ENCODE data around the gene CCDC188. TPM values are rescaled to one million over a fixed set of nuclear protein-coding genes. Genes with fewer than 3 reads are reported as not detected.

Gene CCDC188
- total and polyA plus RNA-seq, 9 of the 15 experiments (the other 6 are each of a cell fraction or from before 2014, with no cell fraction given) = not detected

DNA sequence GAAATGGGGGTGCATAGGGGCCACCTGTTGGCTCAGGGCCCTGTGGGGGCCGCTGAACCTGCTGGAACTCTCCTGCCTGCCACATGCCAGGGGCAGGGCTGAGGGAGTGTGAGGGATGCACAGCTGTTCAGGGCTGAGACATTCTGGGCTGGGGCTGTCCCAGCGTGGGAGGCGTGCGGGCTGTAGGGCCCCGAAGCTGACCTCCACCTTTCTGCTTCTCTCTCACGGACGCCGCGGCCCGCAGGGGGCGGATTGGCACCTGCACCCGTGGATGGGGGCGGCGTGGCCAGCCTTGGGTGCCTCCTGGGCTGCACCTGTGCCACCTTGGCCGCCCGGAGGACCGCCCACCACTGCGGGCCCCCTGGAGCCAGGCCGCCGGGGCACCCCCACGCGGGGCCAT lies 4.1 kb downstream of the CCDC188 start (continued):
- TF ChIP-seq, protein P1, sequence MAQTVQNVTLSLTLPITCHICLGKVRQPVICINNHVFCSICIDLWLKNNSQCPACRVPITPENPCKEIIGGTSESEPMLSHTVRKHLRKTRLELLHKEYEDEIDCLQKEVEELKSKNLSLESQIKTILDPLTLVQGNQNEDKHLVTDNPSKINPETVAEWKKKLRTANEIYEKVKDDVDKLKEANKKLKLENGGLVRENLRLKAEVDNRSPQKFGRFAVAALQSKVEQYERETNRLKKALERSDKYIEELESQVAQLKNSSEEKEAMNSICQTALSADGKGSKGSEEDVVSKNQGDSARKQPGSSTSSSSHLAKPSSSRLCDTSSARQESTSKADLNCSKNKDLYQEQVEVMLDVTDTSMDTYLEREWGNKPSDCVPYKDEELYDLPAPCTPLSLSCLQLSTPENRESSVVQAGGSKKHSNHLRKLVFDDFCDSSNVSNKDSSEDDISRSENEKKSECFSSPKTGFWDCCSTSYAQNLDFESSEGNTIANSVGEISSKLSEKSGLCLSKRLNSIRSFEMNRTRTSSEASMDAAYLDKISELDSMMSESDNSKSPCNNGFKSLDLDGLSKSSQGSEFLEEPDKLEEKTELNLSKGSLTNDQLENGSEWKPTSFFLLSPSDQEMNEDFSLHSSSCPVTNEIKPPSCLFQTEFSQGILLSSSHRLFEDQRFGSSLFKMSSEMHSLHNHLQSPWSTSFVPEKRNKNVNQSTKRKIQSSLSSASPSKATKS (CRISPR knock-in tag; IDR thresholded peaks at IDR 0.05) = no peak
- TF ChIP-seq TEAD4 (IDR thresholded peaks at IDR 0.05; ENCODE audit: low read length) = no peak
- peak; percentile 29; the same call in 1 of the 2 replicates for TF ChIP-seq TEAD4 (CRISPR knock-in tag; IDR thresholded peaks at IDR 0.05; ENCODE audit: borderline replicate concordance)
- no peak for TF ChIP-seq HIVEP1 (CRISPR knock-in tag; IDR thresholded peaks at IDR 0.05)
- TF ChIP-seq ZNF324 (CRISPR knock-in tag; IDR thresholded peaks at IDR 0.05) = no peak
- TF ChIP-seq, protein P2, sequence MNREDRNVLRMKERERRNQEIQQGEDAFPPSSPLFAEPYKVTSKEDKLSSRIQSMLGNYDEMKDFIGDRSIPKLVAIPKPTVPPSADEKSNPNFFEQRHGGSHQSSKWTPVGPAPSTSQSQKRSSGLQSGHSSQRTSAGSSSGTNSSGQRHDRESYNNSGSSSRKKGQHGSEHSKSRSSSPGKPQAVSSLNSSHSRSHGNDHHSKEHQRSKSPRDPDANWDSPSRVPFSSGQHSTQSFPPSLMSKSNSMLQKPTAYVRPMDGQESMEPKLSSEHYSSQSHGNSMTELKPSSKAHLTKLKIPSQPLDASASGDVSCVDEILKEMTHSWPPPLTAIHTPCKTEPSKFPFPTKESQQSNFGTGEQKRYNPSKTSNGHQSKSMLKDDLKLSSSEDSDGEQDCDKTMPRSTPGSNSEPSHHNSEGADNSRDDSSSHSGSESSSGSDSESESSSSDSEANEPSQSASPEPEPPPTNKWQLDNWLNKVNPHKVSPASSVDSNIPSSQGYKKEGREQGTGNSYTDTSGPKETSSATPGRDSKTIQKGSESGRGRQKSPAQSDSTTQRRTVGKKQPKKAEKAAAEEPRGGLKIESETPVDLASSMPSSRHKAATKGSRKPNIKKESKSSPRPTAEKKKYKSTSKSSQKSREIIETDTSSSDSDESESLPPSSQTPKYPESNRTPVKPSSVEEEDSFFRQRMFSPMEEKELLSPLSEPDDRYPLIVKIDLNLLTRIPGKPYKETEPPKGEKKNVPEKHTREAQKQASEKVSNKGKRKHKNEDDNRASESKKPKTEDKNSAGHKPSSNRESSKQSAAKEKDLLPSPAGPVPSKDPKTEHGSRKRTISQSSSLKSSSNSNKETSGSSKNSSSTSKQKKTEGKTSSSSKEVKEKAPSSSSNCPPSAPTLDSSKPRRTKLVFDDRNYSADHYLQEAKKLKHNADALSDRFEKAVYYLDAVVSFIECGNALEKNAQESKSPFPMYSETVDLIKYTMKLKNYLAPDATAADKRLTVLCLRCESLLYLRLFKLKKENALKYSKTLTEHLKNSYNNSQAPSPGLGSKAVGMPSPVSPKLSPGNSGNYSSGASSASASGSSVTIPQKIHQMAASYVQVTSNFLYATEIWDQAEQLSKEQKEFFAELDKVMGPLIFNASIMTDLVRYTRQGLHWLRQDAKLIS (CRISPR knock-in tag; IDR thresholded peaks at IDR 0.05) = no peak
- no peak for TF ChIP-seq CBX8 (IDR thresholded peaks at IDR 0.05; ENCODE audit: borderline replicate concordance, extremely low read depth, low read depth, low read length, poor library complexity, severe bottlenecking)
- TF ChIP-seq, protein P3, sequence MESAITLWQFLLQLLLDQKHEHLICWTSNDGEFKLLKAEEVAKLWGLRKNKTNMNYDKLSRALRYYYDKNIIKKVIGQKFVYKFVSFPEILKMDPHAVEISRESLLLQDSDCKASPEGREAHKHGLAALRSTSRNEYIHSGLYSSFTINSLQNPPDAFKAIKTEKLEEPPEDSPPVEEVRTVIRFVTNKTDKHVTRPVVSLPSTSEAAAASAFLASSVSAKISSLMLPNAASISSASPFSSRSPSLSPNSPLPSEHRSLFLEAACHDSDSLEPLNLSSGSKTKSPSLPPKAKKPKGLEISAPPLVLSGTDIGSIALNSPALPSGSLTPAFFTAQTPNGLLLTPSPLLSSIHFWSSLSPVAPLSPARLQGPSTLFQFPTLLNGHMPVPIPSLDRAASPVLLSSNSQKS (CRISPR knock-in tag; IDR thresholded peaks at IDR 0.05) = no peak
- no peak for TF ChIP-seq ZNF431 (CRISPR knock-in tag; IDR thresholded peaks at IDR 0.05)
- TF ChIP-seq, protein P4, sequence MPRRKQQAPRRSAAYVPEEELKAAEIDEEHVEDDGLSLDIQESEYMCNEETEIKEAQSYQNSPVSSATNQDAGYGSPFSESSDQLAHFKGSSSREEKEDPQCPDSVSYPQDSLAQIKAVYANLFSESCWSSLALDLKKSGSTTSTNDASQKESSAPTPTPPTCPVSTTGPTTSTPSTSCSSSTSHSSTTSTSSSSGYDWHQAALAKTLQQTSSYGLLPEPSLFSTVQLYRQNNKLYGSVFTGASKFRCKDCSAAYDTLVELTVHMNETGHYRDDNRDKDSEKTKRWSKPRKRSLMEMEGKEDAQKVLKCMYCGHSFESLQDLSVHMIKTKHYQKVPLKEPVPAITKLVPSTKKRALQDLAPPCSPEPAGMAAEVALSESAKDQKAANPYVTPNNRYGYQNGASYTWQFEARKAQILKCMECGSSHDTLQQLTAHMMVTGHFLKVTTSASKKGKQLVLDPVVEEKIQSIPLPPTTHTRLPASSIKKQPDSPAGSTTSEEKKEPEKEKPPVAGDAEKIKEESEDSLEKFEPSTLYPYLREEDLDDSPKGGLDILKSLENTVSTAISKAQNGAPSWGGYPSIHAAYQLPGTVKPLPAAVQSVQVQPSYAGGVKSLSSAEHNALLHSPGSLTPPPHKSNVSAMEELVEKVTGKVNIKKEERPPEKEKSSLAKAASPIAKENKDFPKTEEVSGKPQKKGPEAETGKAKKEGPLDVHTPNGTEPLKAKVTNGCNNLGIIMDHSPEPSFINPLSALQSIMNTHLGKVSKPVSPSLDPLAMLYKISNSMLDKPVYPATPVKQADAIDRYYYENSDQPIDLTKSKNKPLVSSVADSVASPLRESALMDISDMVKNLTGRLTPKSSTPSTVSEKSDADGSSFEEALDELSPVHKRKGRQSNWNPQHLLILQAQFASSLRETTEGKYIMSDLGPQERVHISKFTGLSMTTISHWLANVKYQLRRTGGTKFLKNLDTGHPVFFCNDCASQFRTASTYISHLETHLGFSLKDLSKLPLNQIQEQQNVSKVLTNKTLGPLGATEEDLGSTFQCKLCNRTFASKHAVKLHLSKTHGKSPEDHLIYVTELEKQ (CRISPR knock-in tag; IDR thresholded peaks at IDR 0.05) = no peak
- peak; percentile 70; the same call in 1 of the 2 replicates for TF ChIP-seq ZBTB1 (CRISPR knock-in tag; IDR thresholded peaks at IDR 0.05; ENCODE audit: borderline replicate concordance, low read depth)
- TF ChIP-seq MEF2D (tag; conservative IDR thresholded peaks at IDR 0.05; ENCODE audit: low read depth) = no peak
- TF ChIP-seq, protein P5, sequence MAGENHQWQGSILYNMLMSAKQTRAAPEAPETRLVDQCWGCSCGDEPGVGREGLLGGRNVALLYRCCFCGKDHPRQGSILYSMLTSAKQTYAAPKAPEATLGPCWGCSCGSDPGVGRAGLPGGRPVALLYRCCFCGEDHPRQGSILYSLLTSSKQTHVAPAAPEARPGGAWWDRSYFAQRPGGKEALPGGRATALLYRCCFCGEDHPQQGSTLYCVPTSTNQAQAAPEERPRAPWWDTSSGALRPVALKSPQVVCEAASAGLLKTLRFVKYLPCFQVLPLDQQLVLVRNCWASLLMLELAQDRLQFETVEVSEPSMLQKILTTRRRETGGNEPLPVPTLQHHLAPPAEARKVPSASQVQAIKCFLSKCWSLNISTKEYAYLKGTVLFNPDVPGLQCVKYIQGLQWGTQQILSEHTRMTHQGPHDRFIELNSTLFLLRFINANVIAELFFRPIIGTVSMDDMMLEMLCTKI (IDR thresholded peaks at IDR 0.05; ENCODE audit: partially characterized antibody) = no peak
- TF ChIP-seq, protein P6, sequence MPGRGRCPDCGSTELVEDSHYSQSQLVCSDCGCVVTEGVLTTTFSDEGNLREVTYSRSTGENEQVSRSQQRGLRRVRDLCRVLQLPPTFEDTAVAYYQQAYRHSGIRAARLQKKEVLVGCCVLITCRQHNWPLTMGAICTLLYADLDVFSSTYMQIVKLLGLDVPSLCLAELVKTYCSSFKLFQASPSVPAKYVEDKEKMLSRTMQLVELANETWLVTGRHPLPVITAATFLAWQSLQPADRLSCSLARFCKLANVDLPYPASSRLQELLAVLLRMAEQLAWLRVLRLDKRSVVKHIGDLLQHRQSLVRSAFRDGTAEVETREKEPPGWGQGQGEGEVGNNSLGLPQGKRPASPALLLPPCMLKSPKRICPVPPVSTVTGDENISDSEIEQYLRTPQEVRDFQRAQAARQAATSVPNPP (IDR thresholded peaks at IDR 0.05; ENCODE audit: borderline replicate concordance, insufficient read depth, insufficient read length) = no peak
